ENCODE measurements around the gene ALK. TPM values are rescaled to one million over a fixed set of nuclear protein-coding genes. Genes with fewer than 3 reads are reported as not detected.

ALK gene
- total and polyA plus RNA-seq, 2 donors (not counting 1 experiment from before 2014, with no cell fraction given): under 0.01 to 0.02 TPM

- Histone ChIP-seq H3K36me3 (ENCODE audit: control insufficient read depth, insufficient read depth, low read length) (no peaks in the 10 kb centered on the region), H3K4me2 (ENCODE audit: extremely low read depth, insufficient read depth, low read length) (no peak overlapping the region), H3K4me1 (ENCODE audit: control insufficient read depth, extremely low read depth, insufficient read depth, low read length) (no peaks in the 10 kb centered on the region)
Observed at GRCh38 chr2:29817299-29817698, 104.1 kb downstream of the ALK start.

GRCh38 chr2:29816651-29817050, 104.7 kb downstream of the ALK start:
- no peak for DNase-seq (ENCODE audit: low read depth in 2 of 2)
- H3K36me3 ChIP-seq (ENCODE audit: control insufficient read depth, insufficient read depth, low read length): no peaks in the 10 kb centered on the region
- H4K20me1 ChIP-seq (ENCODE audit: control insufficient read depth, extremely low read depth, insufficient read depth, low read length): no peaks in the 10 kb centered on the region
- no peak overlapping the region for H2AFZ ChIP-seq (ENCODE audit: low read length)
- no peak overlapping the region for H3K9ac ChIP-seq (ENCODE audit: insufficient read depth, low read length)
- TF ChIP-seq CTCF (conservative IDR thresholded peaks at IDR 0.05 in 1 of 2, IDR thresholded peaks at IDR 0.05 in 1 of 2; ENCODE audit: low read depth in 1 of 2, low read length in 2 of 2) (no peak), EZH2 (IDR thresholded peaks at IDR 0.05; ENCODE audit: low read length, missing control alignments) (no peak)
- no peaks in the 10 kb centered on the region for H3K27me3 ChIP-seq (ENCODE audit: control insufficient read depth, insufficient read depth, low read length)
- H3K4me3 ChIP-seq (replicated peaks in 1 of 4; ENCODE audit: control extremely low read depth in 1 of 4, insufficient read depth in 1 of 4, low read depth in 3 of 4, low read length in 4 of 4): no peak overlapping the region
- no peaks in the 10 kb centered on the region for H3K79me2 ChIP-seq (ENCODE audit: control insufficient read depth, insufficient read depth, low read length)
- no peaks in the 10 kb centered on the region for H3K4me1 ChIP-seq (ENCODE audit: control insufficient read depth, extremely low read depth, insufficient read depth, low read length)
- no peak overlapping the region for H3K27ac ChIP-seq (ENCODE audit: insufficient read depth, low read length)
- H3K9me3 ChIP-seq (ENCODE audit: control insufficient read depth, insufficient read depth, low read depth, low read length): no peaks in the 10 kb centered on the region
- H3K4me2 ChIP-seq (ENCODE audit: extremely low read depth, insufficient read depth, low read length): no peak overlapping the region

More at GRCh38 chr2:29817299-29817698, 104.1 kb downstream of the ALK start:
- no peak for TF ChIP-seq EZH2 (IDR thresholded peaks at IDR 0.05; ENCODE audit: low read length, missing control alignments)
- TF ChIP-seq CTCF (conservative IDR thresholded peaks at IDR 0.05 in 1 of 2, IDR thresholded peaks at IDR 0.05 in 1 of 2; ENCODE audit: low read depth in 1 of 2, low read length in 2 of 2): no peak
- DNase-seq (ENCODE audit: low read depth in 2 of 2): no peak
- no peaks in the 10 kb centered on the region for H3K27me3 ChIP-seq (ENCODE audit: control insufficient read depth, insufficient read depth, low read length)
- H4K20me1 ChIP-seq (ENCODE audit: control insufficient read depth, extremely low read depth, insufficient read depth, low read length): no peaks in the 10 kb centered on the region
- no peak overlapping the region for H3K4me3 ChIP-seq (replicated peaks in 1 of 4; ENCODE audit: control extremely low read depth in 1 of 4, insufficient read depth in 1 of 4, low read depth in 3 of 4, low read length in 4 of 4)
- H3K79me2 ChIP-seq (ENCODE audit: control insufficient read depth, insufficient read depth, low read length): no peaks in the 10 kb centered on the region
- no peak overlapping the region for H2AFZ ChIP-seq (ENCODE audit: low read length)
- H3K27ac ChIP-seq (ENCODE audit: insufficient read depth, low read length): no peak overlapping the region
- H3K9me3 ChIP-seq (ENCODE audit: control insufficient read depth, insufficient read depth, low read depth, low read length): no peaks in the 10 kb centered on the region
- H3K9ac ChIP-seq (ENCODE audit: insufficient read depth, low read length): no peak overlapping the region

GRCh38 chr2:29811378-29811777, 110.0 kb downstream of the ALK start:
- no peak overlapping the region for H3K27ac ChIP-seq (ENCODE audit: insufficient read depth, low read length)
- no peak overlapping the region for H2AFZ ChIP-seq (ENCODE audit: low read length)
- TF ChIP-seq EZH2 (IDR thresholded peaks at IDR 0.05; ENCODE audit: low read length, missing control alignments) (no peak), CTCF (conservative IDR thresholded peaks at IDR 0.05 in 1 of 2, IDR thresholded peaks at IDR 0.05 in 1 of 2; ENCODE audit: low read depth in 1 of 2, low read length in 2 of 2) (no peak)
- H3K27me3 ChIP-seq (ENCODE audit: control insufficient read depth, insufficient read depth, low read length): no peaks in the 10 kb centered on the region
- no peaks in the 10 kb centered on the region for H3K79me2 ChIP-seq (ENCODE audit: control insufficient read depth, insufficient read depth, low read length)
- H3K4me2 ChIP-seq (ENCODE audit: extremely low read depth, insufficient read depth, low read length): no peak overlapping the region
- no peak overlapping the region for H3K4me3 ChIP-seq (replicated peaks in 1 of 4; ENCODE audit: control extremely low read depth in 1 of 4, insufficient read depth in 1 of 4, low read depth in 3 of 4, low read length in 4 of 4)
- peak in 1 of 2 donors; percentile 70 for DNase-seq (ENCODE audit: low read depth in 2 of 2)
- H3K36me3 ChIP-seq (ENCODE audit: control insufficient read depth, insufficient read depth, low read length): no peaks in the 10 kb centered on the region
- H4K20me1 ChIP-seq (ENCODE audit: control insufficient read depth, extremely low read depth, insufficient read depth, low read length): no peaks in the 10 kb centered on the region
- H3K9me3 ChIP-seq (ENCODE audit: control insufficient read depth, insufficient read depth, low read depth, low read length): no peaks in the 10 kb centered on the region
- no peaks in the 10 kb centered on the region for H3K4me1 ChIP-seq (ENCODE audit: control insufficient read depth, extremely low read depth, insufficient read depth, low read length)
- H3K9ac ChIP-seq (ENCODE audit: insufficient read depth, low read length): no peak overlapping the region
